GM18519 (cell line): ENCODE results near the gene CATSPER3.

Experiments used
- ATAC-seq: cut with Tn5 transposase; IDR thresholded peaks from one replicate; pipeline ENCODE4 v1.9.1; 2021; ENCODE audit warnings: mild to moderate bottlenecking, moderate library complexity; ENCODE audit not compliant: unreplicated experiment, low FRiP score

The CATSPER3 gene

GRCh38 chr5:135009736-135010501 is 42.2 kb downstream of the CATSPER3 start:
- no peak for ATAC-seq

DNA sequence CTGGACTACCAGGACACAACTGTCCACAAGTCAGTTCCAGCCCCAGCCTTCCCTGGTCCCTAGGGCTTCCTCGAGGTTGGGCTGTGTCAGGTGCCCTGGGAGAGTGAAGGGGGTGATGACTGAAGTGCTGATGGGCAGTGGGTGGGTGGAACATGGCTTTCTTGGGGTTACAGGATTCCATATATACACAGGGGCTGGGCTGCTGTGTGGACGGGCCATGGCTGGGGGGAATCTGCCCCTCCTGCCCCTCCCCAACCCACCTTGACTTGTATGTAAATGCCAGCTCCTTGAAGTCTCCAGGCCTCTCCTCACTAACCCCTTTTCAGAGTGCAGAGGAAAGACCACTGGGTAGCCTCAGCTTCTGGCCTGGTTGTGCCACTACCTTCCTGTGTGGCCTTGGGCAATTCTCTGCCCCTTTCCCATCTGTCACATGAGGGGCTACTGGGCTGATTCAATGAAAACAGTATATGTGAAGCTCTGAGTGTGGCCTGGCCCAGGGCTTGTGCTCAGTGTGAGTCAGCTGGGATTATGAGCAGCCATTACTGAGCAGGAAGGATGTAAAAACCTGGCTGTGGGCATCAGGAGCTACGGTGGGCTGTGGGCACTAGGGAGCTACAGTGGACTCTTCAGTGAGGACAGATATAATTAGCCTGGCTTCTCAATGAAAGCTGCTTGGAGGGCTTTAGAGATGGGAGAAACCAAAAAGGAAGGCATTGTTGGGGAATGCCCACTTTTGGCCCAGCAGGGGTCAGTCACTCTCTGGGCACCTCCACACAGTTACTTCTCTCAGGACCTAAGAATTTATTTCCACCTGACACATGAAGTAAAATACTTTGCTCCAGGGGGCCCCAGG is 43.0 kb downstream of the CATSPER3 start:
- no peak for ATAC-seq

GRCh38 chr5:135011355-135012032 is 43.8 kb downstream of the CATSPER3 start:
- ATAC-seq, result no peak

- no peak for ATAC-seq
Observed at GRCh38 chr5:135012033-135012588, 44.4 kb downstream of the CATSPER3 start.

DNA sequence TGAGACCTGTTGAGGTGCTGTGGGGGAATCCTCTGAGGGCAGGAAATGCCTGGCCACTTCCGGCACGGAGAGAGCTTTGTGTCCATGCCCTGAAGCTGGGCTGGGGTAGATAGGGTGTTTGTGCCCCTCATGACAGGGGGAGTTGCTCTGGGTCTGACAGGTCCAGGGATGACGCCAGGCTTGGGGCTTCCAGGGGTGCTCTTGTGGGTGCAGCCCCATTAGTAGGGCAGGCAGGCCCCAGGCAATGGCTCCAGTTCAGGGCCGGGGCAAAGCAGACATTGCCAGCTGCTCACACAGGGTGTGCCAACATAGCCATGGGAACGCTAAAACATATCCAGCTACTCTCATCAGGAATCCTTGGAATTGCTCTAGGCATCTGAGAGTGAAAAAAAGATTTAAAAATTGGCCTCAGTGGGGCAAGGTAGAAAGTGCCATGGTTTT is 45.3 kb downstream of the CATSPER3 start:
- ATAC-seq, result no peak

GRCh38 chr5:135013445-135013844 is 45.7 kb downstream of the CATSPER3 start:
- ATAC-seq, result no peak

DNA sequence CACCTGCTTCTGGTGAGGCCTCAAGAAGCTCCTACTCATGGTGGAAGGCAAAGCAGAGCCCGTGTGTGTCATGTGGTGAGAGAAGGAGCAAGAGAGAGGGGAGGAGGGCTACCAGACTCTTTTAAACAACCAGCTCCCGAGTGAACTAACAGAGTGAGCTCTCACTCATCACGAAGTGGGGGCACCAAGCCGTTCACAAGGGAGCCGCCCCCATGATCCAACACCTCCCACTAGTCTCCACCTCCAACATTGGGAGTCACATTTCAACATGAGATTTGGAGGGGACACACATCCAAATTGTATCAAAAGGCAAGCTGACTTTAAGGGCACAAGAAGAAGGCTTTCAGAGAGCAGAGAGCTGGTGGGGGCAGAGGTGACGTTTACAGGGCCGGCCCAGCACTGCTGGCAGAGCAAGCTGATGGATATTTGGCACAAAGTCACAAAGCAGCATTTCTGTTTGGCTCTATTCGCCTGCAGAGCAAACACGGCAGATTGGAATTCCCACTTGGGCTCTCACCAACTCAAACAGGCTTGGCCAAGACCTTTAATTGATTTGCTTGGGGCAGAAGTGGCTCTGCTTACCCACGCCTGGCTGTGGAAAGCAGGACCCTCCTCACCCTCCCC is 46.4 kb downstream of the CATSPER3 start:
- no peak for ATAC-seq

GRCh38 chr5:135015942-135016341 is 48.2 kb downstream of the CATSPER3 start:
- ATAC-seq, result no peak

DNA sequence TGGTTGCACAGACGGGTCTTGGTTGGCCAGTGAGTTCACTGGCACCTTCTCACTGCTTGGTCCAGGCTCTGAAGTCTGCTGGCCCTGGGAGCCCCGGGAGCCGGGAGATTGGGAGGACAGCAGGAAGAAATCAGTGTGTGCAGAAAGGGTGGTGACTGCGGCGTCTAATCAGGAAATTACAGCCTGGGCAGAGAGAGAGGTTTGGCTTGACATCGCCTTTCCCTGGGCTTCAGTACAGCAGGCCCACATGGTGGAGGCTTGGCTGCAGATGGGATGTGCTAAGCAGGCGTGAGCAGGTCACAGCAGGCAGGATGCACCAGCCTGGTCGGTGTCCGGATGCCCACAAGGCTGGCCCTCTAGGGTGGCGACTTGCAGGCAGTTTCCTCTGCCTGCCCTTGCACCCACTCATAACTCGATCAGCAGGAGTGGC is 49.2 kb downstream of the CATSPER3 start:
- ATAC-seq, result no peak

DNA sequence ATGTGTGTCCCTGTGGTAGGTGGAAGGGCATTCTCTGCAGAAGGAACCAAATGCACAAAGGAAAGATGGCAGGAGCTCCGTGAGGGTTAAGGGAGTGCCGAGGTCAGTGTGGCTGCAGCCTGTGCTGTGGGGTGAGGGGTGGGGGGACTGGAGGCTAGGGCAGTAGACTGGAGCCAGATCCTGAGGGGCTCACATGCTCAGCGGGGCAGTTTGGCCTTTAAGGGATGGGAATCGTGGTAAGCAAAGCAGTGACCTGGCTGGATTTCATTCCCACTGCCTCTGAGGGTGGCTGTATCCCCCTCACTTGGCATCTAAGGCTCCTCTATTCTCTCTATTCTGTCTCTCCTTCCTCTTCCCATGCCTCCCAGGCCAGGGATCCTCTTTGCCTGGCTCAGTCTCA is 50.8 kb downstream of the CATSPER3 start:
- ATAC-seq, result no peak

DNA sequence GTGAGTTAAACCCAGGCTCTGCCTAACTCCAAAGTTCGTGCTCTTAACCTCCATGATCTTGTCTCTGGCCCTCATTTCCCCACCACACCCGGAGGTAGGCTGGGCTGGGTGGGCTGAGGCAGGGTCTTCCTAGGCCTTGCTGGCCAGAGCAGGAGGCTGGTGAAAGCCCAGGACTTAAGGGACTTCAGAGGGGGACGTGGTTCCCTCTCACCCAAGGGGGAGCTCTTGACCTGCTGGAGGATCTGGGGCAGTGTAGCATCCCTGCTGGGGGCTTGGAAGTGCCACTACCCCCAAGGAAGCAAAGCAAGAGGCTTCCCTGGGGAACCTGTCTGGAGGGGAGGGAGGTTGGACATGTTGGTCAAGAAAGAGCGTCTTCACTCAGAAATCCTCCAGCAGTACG is 51.6 kb downstream of the CATSPER3 start:
- ATAC-seq, result no peak

GRCh38 chr5:135020111-135020895 is 52.6 kb downstream of the CATSPER3 start:
- no peak for ATAC-seq

DNA sequence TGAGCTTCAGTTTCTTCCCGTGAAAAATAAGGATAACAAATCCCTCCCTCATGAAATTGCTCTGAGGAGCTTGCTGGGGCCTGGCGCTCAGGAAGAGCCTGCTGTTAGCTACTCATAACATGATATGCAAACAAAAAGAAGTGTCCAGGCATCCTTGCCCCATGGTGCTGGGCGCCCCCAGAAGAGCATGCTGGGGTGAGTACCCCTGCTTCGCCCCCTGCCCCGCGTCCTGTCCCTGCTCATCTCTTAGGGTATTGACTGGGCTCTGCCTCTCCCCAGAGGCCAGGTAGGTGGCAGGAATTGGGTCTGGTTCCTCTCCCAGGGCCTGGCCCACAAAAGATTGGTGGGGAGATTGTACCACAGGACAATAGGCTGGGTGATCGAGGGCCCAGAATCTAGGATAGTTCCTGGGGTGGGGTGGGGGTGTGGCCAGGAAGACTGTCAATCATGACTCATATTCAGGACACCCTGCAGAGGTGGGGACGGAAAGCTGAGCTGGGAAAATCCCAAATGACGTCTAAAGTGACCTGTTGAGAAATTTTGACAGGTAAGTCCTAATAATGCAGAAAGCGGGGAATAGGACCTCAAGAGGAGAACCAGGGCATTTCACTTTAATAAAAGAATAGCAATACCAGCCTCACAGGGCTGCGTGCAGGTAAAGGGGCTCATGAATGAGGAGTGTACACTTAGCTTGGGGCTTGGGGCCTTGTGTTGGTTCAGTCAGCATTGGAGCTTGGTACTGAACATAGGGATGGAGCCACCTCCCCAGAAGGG is 57.4 kb downstream of the CATSPER3 start:
- no peak for ATAC-seq

DNA sequence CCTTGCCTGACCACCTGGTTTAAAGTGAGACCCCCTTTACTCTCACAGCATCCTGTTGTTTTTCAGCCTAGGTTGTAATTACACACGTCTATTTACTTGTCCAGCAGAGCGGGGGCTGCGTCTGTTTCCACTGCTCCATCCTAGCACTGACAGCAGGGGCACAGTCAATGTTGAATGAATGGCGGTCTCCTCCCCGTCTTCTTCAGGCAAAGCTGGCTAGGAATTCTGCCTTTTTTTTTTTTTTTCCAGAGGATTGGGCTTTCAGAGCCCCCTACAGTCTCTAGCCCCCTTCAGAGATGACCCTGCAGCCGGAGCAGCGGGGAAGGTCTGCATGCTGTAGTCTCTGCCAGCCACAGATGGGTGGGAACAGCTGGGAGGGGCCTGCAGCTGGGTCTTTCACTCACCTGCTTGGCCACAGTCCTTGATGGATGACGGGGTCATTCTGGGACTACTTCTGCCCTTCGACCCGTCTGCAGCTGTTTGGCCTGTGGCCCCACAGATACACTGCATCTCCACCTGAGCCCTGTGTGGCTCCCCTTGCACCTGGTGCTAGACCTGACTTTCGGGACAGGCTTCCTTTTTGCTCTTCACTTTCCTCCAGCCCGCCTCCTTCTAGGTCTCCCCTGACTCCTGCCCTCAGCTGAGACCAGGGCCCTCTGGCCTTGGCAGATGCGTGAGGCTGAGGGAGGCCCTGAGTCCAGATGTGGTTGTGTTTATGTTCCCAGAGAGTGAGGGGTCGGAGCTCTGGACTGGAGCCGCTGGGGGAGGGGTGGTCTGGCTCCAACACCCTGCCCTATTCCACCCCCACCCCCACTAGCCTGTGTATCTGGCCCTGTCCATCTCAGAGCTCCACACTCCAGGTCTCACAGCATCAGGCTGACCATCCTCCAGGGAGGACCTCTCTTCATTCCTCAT is 58.3 kb downstream of the CATSPER3 start:
- no peak for ATAC-seq

- no peak for ATAC-seq
Observed at GRCh38 chr5:135026645-135027265, 59.0 kb downstream of the CATSPER3 start.

DNA sequence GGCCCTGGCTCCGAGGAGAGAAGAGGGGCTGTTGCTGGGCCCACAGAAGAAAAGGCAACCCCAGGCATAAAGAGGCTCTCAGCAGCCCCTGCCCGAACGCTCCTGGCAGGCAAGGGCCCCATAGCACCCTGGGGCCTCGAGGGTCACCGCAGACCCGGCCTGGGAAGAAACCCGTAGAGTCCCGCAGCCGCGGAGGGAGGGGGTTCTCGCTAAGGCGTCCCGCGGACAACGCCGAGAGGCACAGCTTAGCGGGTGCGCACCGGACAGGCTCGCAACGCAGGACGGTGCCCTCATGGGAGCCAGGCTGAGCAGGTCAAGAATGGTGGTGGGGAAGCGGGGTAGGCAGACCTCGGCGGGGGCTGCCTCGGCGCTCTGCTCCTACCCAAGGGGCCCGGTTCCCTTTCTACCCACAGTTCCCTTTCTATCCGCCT is 59.6 kb downstream of the CATSPER3 start:
- ATAC-seq, result no peak
